Upper lobe of left lung (tissue), 6 donors: Measurements from ENCODE around the gene CDH18. TPM values are rescaled to one million over a fixed set of nuclear protein-coding genes. Genes with fewer than 3 reads are reported as not detected.
A peak's percentile ranks its signal among the peaks of the same experiment; 100 is the strongest.

Experiments
- ATAC-seq, 2 donors: fragments of 200-7000 bp; cut with Tn5 transposase; one replicate each; pipeline ENCODE4 v1.9.1; 2022; ENCODE audit warnings: mild to moderate bottlenecking in 2 of 2, moderate library complexity in 2 of 2; ENCODE audit not compliant: low FRiP score in 2 of 2
- DNase-seq, 2 donors: peaks; one replicate each; pipeline ENCODE4 v3.0.0-alpha.2; 2019 to 2020
- H3K27ac ChIP-seq, 4 donors: fragments of 200-600 bp; sonication (generic); one replicate each; pipeline ENCODE4 v1.5.1; 2016 to 2019
- H3K27me3 ChIP-seq, 4 donors: fragments of 200-600 bp; sonication (generic); one replicate each; pipeline ENCODE4 v1.5.1; 2017 to 2019
- H3K36me3 ChIP-seq, 4 donors: fragments of 200-600 bp; sonication (generic); one replicate each; pipeline ENCODE4 v1.5.1; 2016 to 2019
- H3K4me1 ChIP-seq, 4 donors: fragments of 200-600 bp; sonication (generic); one replicate each; pipeline ENCODE4 v1.5.1; 2018 to 2019
- H3K4me3 ChIP-seq, 4 donors: fragments of 200-600 bp; sonication (generic); one replicate each; pipeline ENCODE4 v1.5.1; 2017 to 2019; ENCODE audit warnings: mild to moderate bottlenecking in 2 of 4, moderate library complexity in 1 of 4
- H3K9me3 ChIP-seq, 4 donors: fragments of 200-600 bp; sonication (generic); one replicate each; pipeline ENCODE4 v1.5.1; 2018 to 2019
- EP300 ChIP-seq, 4 donors: sonication (generic); formaldehyde crosslinking; IDR thresholded peaks; one replicate each; pipeline ENCODE4 v1.5.1; 2017; ENCODE audit warnings: antibody characterized with exemption in 4 of 4, control low read depth in 2 of 4
- POLR2A ChIP-seq, 4 donors: fragments of 450-650 bp; IDR thresholded peaks; one replicate each; pipeline ENCODE4 v1.5.1; 2016 to 2017; ENCODE audit warnings: antibody characterized with exemption in 4 of 4, mild to moderate bottlenecking in 2 of 4
- POLR2AphosphoS5 ChIP-seq, 2 donors: sonication (generic); formaldehyde crosslinking; IDR thresholded peaks; one replicate each; pipeline ENCODE4 v1.5.1; 2017; ENCODE audit warnings: antibody characterized with exemption in 2 of 2
- WGBS, 2 donors: methylation state at CpG; one replicate each; pipeline ENCODE4 v1.1.5; 2017 to 2018; 5-methylcytosine and 5-hydroxymethylcytosine counted together
- total RNA-seq, 6 donors: library from RNA; depleted of rRNA in 4 of 6; stranded (reverse); fragments of >200 nt in 4 of 6; gene quantifications; one replicate each; pipeline versions ENCODE4 v1.1.0 to v1.2.1, GENCODE V29; 2016 to 2021
- TF ChIP-seq, protein P1 (sequence below), 6 experiments: fragments of 450-650 bp in 4 of 6; fragments of 200-600 bp in 2 of 6; sonication (generic) in 2 of 6; IDR thresholded peaks; one replicate each; pipeline ENCODE4 v1.5.1; 2016 to 2019; ENCODE audit warnings: antibody characterized with exemption in 6 of 6
- donor health status: DM: no; HTN: no; CAD: no; lungs with moderate emphysema.
- donor health status: DM: no; HTN: yes; CAD: no; lungs with severe emphysema.

The CDH18 gene
- total RNA-seq, 6 donors from 2014 or later, result not detected

DNA sequence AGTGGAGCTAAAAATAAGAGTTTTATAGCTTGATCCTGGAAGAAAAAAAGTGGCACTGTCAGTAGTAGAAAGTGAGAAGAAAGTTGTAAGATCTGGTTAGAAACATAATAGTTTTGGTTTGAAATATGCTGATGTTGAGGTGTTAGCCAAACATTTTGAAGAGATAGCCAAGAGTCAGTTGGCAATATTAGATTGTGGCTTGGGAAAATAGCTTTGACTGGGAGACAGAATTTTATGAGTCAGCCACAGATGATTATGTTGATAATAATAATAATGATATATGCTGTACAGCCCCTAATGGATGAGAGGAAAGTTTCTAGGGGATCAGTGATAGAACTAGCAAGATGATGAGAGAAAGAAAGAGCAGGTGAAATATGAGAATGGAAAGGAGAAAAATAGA, 12.4 kb upstream of the CDH18 start:
- no peak overlapping the region for H3K4me3 ChIP-seq
- DNase-seq (no peak), ATAC-seq (no peak)
- H3K9me3 ChIP-seq, result no peaks in the 10 kb centered on the region
- no peaks in the 10 kb centered on the region for H3K27me3 ChIP-seq
- H3K4me1 ChIP-seq, result no peaks in the 10 kb centered on the region
- TF ChIP-seq EP300 (IDR thresholded peaks at IDR 0.05) (no peak), POLR2AphosphoS5 (IDR thresholded peaks at IDR 0.05) (no peak), POLR2A (IDR thresholded peaks at IDR 0.05) (no peak)
- TF ChIP-seq, protein P1, sequence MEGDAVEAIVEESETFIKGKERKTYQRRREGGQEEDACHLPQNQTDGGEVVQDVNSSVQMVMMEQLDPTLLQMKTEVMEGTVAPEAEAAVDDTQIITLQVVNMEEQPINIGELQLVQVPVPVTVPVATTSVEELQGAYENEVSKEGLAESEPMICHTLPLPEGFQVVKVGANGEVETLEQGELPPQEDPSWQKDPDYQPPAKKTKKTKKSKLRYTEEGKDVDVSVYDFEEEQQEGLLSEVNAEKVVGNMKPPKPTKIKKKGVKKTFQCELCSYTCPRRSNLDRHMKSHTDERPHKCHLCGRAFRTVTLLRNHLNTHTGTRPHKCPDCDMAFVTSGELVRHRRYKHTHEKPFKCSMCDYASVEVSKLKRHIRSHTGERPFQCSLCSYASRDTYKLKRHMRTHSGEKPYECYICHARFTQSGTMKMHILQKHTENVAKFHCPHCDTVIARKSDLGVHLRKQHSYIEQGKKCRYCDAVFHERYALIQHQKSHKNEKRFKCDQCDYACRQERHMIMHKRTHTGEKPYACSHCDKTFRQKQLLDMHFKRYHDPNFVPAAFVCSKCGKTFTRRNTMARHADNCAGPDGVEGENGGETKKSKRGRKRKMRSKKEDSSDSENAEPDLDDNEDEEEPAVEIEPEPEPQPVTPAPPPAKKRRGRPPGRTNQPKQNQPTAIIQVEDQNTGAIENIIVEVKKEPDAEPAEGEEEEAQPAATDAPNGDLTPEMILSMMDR (IDR thresholded peaks at IDR 0.05), result no peak
- no peak overlapping the region for H3K27ac ChIP-seq
- no peaks in the 10 kb centered on the region for H3K36me3 ChIP-seq

DNA sequence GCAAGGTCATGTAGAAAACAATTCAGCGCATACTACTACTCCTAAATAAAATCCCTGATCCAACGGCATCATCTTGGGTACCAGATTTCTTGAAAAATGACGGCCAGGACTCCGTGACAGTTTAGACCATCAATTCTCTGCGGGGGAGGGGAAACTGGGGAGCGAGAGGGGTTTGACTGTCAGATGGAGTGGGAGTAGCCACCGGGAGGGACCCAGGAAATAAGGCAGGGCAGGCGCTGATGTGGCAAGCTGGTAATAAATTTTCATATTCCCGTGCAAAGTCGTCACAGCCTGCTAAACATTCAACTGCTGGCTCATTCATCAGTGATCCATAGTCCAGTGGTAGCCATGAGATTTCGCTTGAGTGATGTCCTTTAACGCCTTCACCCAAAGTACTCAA, 457 bp upstream of the CDH18 start:
- Histone ChIP-seq H3K36me3 (no peaks in the 10 kb centered on the region), H3K4me3 (no peak overlapping the region), H3K27me3 (no peaks in the 10 kb centered on the region), H3K4me1 (peaks cover 0 to 11% (median 0%) of the 10 kb centered on the region in 4 donors), H3K27ac (no peak overlapping the region), H3K9me3 (no peaks in the 10 kb centered on the region)
- WGBS, 2 donors, result 26 to 28% methylated on average over 12 of the region's 12 CpGs
- DNase-seq (no peak), ATAC-seq (peak in 1 of 2 donors; percentile 10)
- TF ChIP-seq, protein P1 (IDR thresholded peaks at IDR 0.05), result no peak
- TF ChIP-seq EP300 (IDR thresholded peaks at IDR 0.05) (no peak), POLR2A (IDR thresholded peaks at IDR 0.05) (no peak), POLR2AphosphoS5 (IDR thresholded peaks at IDR 0.05) (no peak)

DNA sequence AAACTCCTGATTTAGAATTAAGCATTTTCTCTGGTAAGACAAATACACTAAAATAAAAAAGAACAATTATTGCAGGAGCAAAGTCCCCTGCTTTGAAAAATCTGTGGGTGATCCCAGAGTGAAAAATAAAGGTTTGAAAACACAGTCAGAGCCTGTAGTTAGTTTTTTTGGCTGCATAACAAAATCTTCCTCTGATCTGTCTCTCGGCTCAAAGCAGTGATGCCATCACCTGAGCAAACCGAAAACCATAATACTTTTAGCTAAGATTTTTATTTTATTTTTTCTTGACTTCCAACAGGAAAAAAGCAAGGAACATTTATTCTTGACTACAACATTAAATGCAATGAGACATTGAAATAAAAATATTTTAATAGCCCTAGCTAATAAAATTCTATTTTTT, 1.2 kb downstream of the CDH18 start:
- H3K4me3 ChIP-seq, result no peak overlapping the region
- WGBS, 2 donors, result 79 to 91% methylated on average over 2 of the region's 2 CpGs
- H3K4me1 ChIP-seq, result peaks cover 0 to 11% (median 0%) of the 10 kb centered on the region in 4 donors
- TF ChIP-seq POLR2AphosphoS5 (IDR thresholded peaks at IDR 0.05), result no peak
- DNase-seq (no peak), ATAC-seq (no peak)
- H3K27me3 ChIP-seq, result no peaks in the 10 kb centered on the region
- no peaks in the 10 kb centered on the region for H3K9me3 ChIP-seq
- no peaks in the 10 kb centered on the region for H3K36me3 ChIP-seq
- no peak overlapping the region for H3K27ac ChIP-seq

DNA sequence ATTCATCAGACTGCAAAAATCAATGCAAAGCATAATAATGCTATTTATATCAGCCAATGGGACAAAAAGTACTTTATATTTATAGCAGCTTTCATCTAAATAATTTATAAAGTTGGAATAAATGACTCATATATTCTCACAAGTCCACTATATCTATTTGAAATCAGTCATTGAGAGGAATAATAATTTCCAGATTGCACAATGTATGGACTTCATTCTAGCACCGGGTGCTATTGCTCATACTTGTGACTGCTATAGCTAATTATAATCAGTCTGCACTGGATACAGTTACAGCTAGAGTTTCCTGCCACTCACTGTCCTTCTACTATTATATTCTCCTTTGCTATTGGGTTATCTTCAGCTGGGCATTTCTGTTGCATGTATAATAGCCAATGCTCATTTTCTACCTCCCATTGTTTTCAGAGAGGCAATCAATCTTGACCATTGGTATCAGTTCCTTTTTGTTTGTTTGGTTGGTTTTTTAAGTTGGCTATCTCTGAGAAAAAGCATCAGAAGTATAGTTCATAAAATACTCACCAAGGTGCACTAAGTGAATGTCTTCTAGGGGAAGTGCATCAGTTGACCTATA, 1.9 kb downstream of the CDH18 start:
- Histone ChIP-seq H3K4me1 (peaks cover 0 to 11% (median 0%) of the 10 kb centered on the region in 4 donors), H3K4me3 (no peak overlapping the region), H3K36me3 (no peaks in the 10 kb centered on the region), H3K27me3 (no peaks in the 10 kb centered on the region), H3K9me3 (no peaks in the 10 kb centered on the region), H3K27ac (no peak overlapping the region)
- no peak for DNase-seq
- TF ChIP-seq, protein P1 (IDR thresholded peaks at IDR 0.05), result no peak
- TF ChIP-seq EP300 (IDR thresholded peaks at IDR 0.05), result no peak
- TF ChIP-seq POLR2A (IDR thresholded peaks at IDR 0.05), result no peak
- no peak for TF ChIP-seq POLR2AphosphoS5 (IDR thresholded peaks at IDR 0.05)
- ATAC-seq, result no peak
- 70% methylated on average over 1 of the region's 1 CpG for WGBS, 2 donors

DNA sequence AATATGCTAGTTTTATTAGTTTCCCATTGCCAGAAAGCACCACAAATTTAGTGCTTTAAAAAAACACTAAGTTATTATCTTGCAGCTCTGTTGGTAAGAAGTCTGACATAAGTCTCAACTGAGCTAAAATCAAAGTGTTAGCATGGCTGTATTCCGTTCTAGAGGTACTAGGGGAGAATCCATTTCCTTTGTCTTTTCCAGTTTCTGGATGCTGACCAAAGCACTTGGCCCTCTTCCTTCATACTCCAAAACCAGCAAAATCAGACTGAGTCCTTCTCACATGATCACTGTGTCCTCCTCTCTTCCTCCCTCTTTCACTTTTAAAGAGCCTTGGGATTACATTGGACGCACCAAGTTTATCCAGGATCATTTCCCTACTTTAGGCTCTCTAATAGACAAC, 9.5 kb downstream of the CDH18 start:
- 68 to 74% methylated on average over 2 of the region's 2 CpGs for WGBS, 2 donors
- no peaks in the 10 kb centered on the region for H3K27me3 ChIP-seq
- H3K27ac ChIP-seq, result no peak overlapping the region
- ATAC-seq (no peak), DNase-seq (no peak)
- H3K9me3 ChIP-seq, result no peaks in the 10 kb centered on the region
- no peaks in the 10 kb centered on the region for H3K36me3 ChIP-seq
- TF ChIP-seq POLR2A (IDR thresholded peaks at IDR 0.05) (no peak), POLR2AphosphoS5 (IDR thresholded peaks at IDR 0.05) (no peak), EP300 (IDR thresholded peaks at IDR 0.05) (no peak)
- TF ChIP-seq, protein P1 (IDR thresholded peaks at IDR 0.05), result no peak
- H3K4me1 ChIP-seq, result no peaks in the 10 kb centered on the region
- H3K4me3 ChIP-seq, result no peak overlapping the region
